LoVo (cell line): ENCODE data around the gene PGRMC2.

Experiments used
- DNase-seq: peaks from one replicate; pipeline ENCODE4 v3.0.0-alpha.2; 2016; ENCODE audit warnings: low spot score

Gene PGRMC2

GRCh38 chr4:128287141-128287870 lies at the start of gene PGRMC2:
PGRMC2 (minus strand) TSS chr4:128287813; CDS start chr4:128287790, 23 bp downstream.
- peak; percentile 15 for DNase-seq

GRCh38 chr4:128335541-128335940 lies 47.9 kb upstream of the PGRMC2 start:
- DNase-seq = no peak

- DNase-seq = no peak
These were observed 46.6 kb upstream of the PGRMC2 start for GRCh38 chr4:128334256-128334655.

- no peak for DNase-seq
These were observed 45.9 kb upstream of the PGRMC2 start for GRCh38 chr4:128333309-128334018.

GRCh38 chr4:128332081-128332480 lies 44.5 kb upstream of the PGRMC2 start:
- DNase-seq = no peak

- no peak for DNase-seq
These were observed 42.0 kb upstream of the PGRMC2 start for GRCh38 chr4:128329638-128330037.

GRCh38 chr4:128328106-128328505 lies 40.5 kb upstream of the PGRMC2 start:
- no peak for DNase-seq

- DNase-seq = no peak
These were observed 35.8 kb upstream of the PGRMC2 start for GRCh38 chr4:128323401-128323800.

- no peak for DNase-seq
These were observed 35.4 kb upstream of the PGRMC2 start for GRCh38 chr4:128322986-128323385.

GRCh38 chr4:128322311-128322710 lies 34.7 kb upstream of the PGRMC2 start:
- DNase-seq = no peak

- DNase-seq = no peak
These were observed 33.0 kb upstream of the PGRMC2 start for GRCh38 chr4:128320656-128321055.

- no peak for DNase-seq
These were observed 28.3 kb upstream of the PGRMC2 start for GRCh38 chr4:128315756-128316520.

- DNase-seq = peak; percentile 21
These were observed 24.2 kb upstream of the PGRMC2 start for GRCh38 chr4:128311659-128312403.

GRCh38 chr4:128310266-128310697 lies 22.7 kb upstream of the PGRMC2 start:
- DNase-seq = no peak

- DNase-seq = no peak
These were observed 22.0 kb upstream of the PGRMC2 start for GRCh38 chr4:128309585-128309984.

- no peak for DNase-seq
These were observed 21.4 kb upstream of the PGRMC2 start for GRCh38 chr4:128308986-128309385.

- no peak for DNase-seq
These were observed 19.5 kb upstream of the PGRMC2 start for GRCh38 chr4:128307123-128307571.

GRCh38 chr4:128305942-128306341 lies 18.3 kb upstream of the PGRMC2 start:
- no peak for DNase-seq

- no peak for DNase-seq
These were observed 16.4 kb upstream of the PGRMC2 start for GRCh38 chr4:128303986-128304385.

GRCh38 chr4:128303405-128303785 lies 15.8 kb upstream of the PGRMC2 start:
- no peak for DNase-seq

GRCh38 chr4:128301979-128302378 lies 14.4 kb upstream of the PGRMC2 start:
- DNase-seq = no peak

- DNase-seq = no peak
These were observed 12.2 kb upstream of the PGRMC2 start for GRCh38 chr4:128299848-128300247.
